ENCODE results near the gene ARHGAP20.
"Not testable (repeated sequence)": the region's sequence is repeated elsewhere in the genome, so short reads cannot be mapped to it uniquely, and the experiment has no call there.

Gene ARHGAP20

GRCh38 chr11:110715541-110715940, 3.3 kb upstream of the ARHGAP20 start:
- no peak for DNase-seq (ENCODE audit: low spot score)

- no peak for DNase-seq (ENCODE audit: low spot score)
These were observed 1.2 kb upstream of the ARHGAP20 start for GRCh38 chr11:110713449-110713776.

GRCh38 chr11:110712659-110713448, 617 bp upstream of the ARHGAP20 start:
- DNase-seq (ENCODE audit: low spot score) = peak; percentile 9

- no peak for DNase-seq (ENCODE audit: low spot score)
These were observed 825 bp downstream of the ARHGAP20 start for GRCh38 chr11:110711448-110711775.

GRCh38 chr11:110710628-110711381, 1.4 kb downstream of the ARHGAP20 start:
- DNase-seq (ENCODE audit: low spot score) = peak; percentile 10

- no peak for DNase-seq (ENCODE audit: low spot score)
These were observed 7.9 kb downstream of the ARHGAP20 start for GRCh38 chr11:110704210-110704864.

- DNase-seq (ENCODE audit: low spot score) = no peak
These were observed 20.3 kb downstream of the ARHGAP20 start for GRCh38 chr11:110691926-110692325.

GRCh38 chr11:110689306-110689705, 22.9 kb downstream of the ARHGAP20 start:
- DNase-seq (ENCODE audit: low spot score) = no peak

GRCh38 chr11:110679323-110679975, 32.8 kb downstream of the ARHGAP20 start:
- no peak for DNase-seq (ENCODE audit: low spot score)

- no peak for DNase-seq (ENCODE audit: low spot score)
These were observed 36.7 kb downstream of the ARHGAP20 start for GRCh38 chr11:110675548-110675947.

- no peak for DNase-seq (ENCODE audit: low spot score)
These were observed 46.4 kb downstream of the ARHGAP20 start for GRCh38 chr11:110665689-110666465.

- no peak for DNase-seq (ENCODE audit: low spot score)
These were observed 56.3 kb downstream of the ARHGAP20 start for GRCh38 chr11:110655967-110656366.

GRCh38 chr11:110654456-110654855, 57.8 kb downstream of the ARHGAP20 start:
- DNase-seq (ENCODE audit: low spot score) = no peak

GRCh38 chr11:110645253-110645652, 67.0 kb downstream of the ARHGAP20 start:
- DNase-seq (ENCODE audit: low spot score) = no peak

- no peak for DNase-seq (ENCODE audit: low spot score)
These were observed 77.9 kb downstream of the ARHGAP20 start for GRCh38 chr11:110634370-110634769.

- DNase-seq (ENCODE audit: low spot score) = no peak
These were observed 80.7 kb downstream of the ARHGAP20 start for GRCh38 chr11:110631551-110631950.

GRCh38 chr11:110629594-110629993, 82.6 kb downstream of the ARHGAP20 start:
- no peak for DNase-seq (ENCODE audit: low spot score)

- DNase-seq (ENCODE audit: low spot score) = no peak
These were observed 90.4 kb downstream of the ARHGAP20 start for GRCh38 chr11:110621826-110622225.

GRCh38 chr11:110619366-110619765, 92.9 kb downstream of the ARHGAP20 start:
- DNase-seq (ENCODE audit: low spot score) = not testable (repeated sequence)

GRCh38 chr11:110614031-110614430, 98.2 kb downstream of the ARHGAP20 start:
- no peak for DNase-seq (ENCODE audit: low spot score)

- DNase-seq (ENCODE audit: low spot score) = no peak
These were observed 98.9 kb downstream of the ARHGAP20 start for GRCh38 chr11:110613197-110613918.

All from kidney tubule cell (primary cell).